Measurements from ENCODE around the gene SPAG6. TPM values are rescaled to one million over a fixed set of nuclear protein-coding genes. Genes with fewer than 3 reads are reported as not detected.

The SPAG6 gene
- total and polyA plus RNA-seq, 12 donors = 0.01 TPM; not detected in 11

DNA sequence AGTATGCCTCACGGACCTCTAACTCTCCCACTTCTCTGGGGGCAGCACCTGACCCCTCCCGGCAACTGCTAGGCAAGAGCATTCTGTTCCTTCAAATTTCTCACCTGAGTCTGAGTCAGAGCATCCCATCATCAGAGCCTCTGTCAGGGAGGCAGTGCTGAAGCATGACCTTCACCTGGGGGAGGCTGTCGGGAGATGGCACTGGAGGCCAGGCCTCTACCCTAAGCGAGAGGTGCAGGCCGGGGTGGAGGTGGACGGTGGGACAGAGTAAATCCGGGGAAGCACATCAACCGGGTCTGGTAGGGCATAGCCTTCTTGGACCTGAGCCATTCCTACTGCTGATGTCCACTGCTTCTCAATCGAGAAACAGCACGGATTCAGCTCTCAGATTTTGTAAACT lies 90.4 kb downstream of the SPAG6 start:
- WGBS, 2 donors = 97 to 98% methylated on average over 10 of the region's 10 CpGs
- H3K4me3 ChIP-seq = no peak overlapping the region
- DNase-seq = no peak
- ATAC-seq = no peak
- intact Hi-C loops (cut with DNase I) = loop anchor here in 7 of 10 donors (2.0 to 10.0 kb wide), 8 partner anchors 91 to 549 kb away; partner anchors contain the start of genes DNAJC1 (in 7 of the 7), SPAG6 (in 3 of the 7) and COMMD3 (in 1 of the 7)
- TF ChIP-seq, protein P1, sequence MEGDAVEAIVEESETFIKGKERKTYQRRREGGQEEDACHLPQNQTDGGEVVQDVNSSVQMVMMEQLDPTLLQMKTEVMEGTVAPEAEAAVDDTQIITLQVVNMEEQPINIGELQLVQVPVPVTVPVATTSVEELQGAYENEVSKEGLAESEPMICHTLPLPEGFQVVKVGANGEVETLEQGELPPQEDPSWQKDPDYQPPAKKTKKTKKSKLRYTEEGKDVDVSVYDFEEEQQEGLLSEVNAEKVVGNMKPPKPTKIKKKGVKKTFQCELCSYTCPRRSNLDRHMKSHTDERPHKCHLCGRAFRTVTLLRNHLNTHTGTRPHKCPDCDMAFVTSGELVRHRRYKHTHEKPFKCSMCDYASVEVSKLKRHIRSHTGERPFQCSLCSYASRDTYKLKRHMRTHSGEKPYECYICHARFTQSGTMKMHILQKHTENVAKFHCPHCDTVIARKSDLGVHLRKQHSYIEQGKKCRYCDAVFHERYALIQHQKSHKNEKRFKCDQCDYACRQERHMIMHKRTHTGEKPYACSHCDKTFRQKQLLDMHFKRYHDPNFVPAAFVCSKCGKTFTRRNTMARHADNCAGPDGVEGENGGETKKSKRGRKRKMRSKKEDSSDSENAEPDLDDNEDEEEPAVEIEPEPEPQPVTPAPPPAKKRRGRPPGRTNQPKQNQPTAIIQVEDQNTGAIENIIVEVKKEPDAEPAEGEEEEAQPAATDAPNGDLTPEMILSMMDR (IDR thresholded peaks at IDR 0.05) = no peak
- peaks cover 0 to 29% (median 20%) of the 10 kb centered on the region in 9 donors for H3K4me1 ChIP-seq
- no peak overlapping the region for H3K27ac ChIP-seq
- H3K27me3 ChIP-seq = peaks cover 0 to 15% (median 0%) of the 10 kb centered on the region in 7 donors
- H3K36me3 ChIP-seq = no peaks in the 10 kb centered on the region
- H3K9me3 ChIP-seq = no peaks in the 10 kb centered on the region

DNA sequence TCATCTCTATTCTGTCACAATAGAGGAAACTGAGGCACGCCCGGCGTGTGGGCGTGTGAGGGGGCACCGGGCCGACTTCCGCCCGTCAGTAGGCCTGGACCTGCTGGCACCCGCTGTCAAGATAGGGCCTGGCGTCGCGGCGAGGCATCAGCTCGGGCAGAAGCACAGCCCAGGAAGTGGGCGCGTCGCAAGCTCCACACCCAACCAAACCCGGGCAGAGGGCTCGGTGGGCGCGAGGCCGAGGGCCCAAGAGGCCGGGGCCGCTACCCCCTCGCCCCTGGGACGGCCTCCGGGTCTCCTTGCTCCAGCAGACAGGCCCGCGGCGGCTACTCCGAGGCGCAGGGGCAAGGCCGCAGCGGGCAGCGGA lies 91.2 kb downstream of the SPAG6 start:
- Histone ChIP-seq H3K27me3 (peaks cover 0 to 15% (median 0%) of the 10 kb centered on the region in 7 donors), H3K4me3 (peak overlapping the region; percentile 65 to 88 (median 78)), H3K27ac (peak overlapping the region; percentile 91 to 98 (median 95)), H3K36me3 (no peaks in the 10 kb centered on the region), H3K4me1 (peaks cover 0 to 29% (median 20%) of the 10 kb centered on the region in 9 donors), H3K9me3 (no peaks in the 10 kb centered on the region)
- no peak for DNase-seq
- ATAC-seq = peak in 5 of 8 donors; percentile 23 to 73 (median 45)
- TF ChIP-seq, protein P1 (IDR thresholded peaks at IDR 0.05) = no peak
- 8 to 11% methylated on average over 30 to 35 of the region's 35 CpGs for WGBS, 2 donors
- intact Hi-C loops (cut with DNase I) = loop anchor here in 7 of 10 donors (2.0 to 10.0 kb wide), 8 partner anchors 92 to 548 kb away; partner anchors contain the start of genes DNAJC1 (in 7 of the 7), SPAG6 (in 3 of the 7) and COMMD3 (in 1 of the 7)

DNA sequence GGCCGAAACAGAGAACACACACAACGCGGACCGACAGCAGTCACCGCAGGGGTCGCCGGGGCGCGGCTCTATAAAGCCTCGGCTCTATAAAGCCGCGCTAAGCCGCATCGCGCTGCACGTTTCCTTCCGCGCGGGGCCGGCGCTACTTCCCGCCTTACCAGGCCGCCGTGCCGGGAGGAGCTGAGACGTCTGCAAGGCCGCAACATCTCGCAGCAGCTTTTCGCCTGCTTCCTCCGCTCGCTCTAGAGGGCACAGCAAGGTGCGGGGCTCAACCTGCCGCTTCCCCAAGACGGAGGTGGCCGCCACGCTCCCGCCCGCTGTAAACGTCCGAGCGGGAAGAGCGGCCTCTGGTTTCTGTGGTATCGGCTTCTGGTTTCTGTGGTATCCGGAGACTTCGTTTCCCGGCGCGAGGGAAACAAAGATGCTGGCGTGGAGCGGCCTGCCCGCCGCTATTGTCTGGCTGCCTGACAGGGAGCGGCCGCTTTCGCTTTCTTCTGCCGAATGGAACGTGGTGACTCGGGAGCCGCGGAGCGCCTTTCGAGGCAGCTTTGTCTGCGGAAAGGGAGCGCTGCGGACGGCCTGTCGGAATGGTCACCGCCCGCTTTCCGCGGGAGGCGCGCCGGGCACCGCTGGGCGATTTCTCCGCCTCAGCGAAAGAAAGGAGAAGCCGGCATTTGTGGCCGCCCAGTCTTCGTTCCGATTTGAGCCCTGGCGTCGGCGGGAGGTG lies 91.8 kb downstream of the SPAG6 start:
- intact Hi-C loops (cut with DNase I) = loop anchor here in 7 of 10 donors (2.0 to 10.0 kb wide), 8 partner anchors 92 to 548 kb away; partner anchors contain the start of genes DNAJC1 (in 7 of the 7), SPAG6 (in 3 of the 7) and COMMD3 (in 1 of the 7)
- Histone ChIP-seq H3K27ac (peak overlapping the region; percentile 91 to 98 (median 95)), H3K4me3 (peak overlapping the region; percentile 65 to 88 (median 78)), H3K4me1 (peaks cover 0 to 29% (median 20%) of the 10 kb centered on the region in 9 donors), H3K36me3 (no peaks in the 10 kb centered on the region), H3K9me3 (no peaks in the 10 kb centered on the region), H3K27me3 (peaks cover 0 to 15% (median 0%) of the 10 kb centered on the region in 7 donors)
- 0 to 1% methylated on average over 85 of the region's 85 CpGs for WGBS, 2 donors
- ATAC-seq (peak; percentile 94 to 98 (median 97)), DNase-seq (peak; percentile 92 to 93)
- TF ChIP-seq, protein P1 (IDR thresholded peaks at IDR 0.05) = peak in 5 of 9 donors; percentile 3 to 49 (median 22)
